Fibroblast of the aortic adventitia (primary cell): ENCODE measurements around the gene KCNN2. TPM values are rescaled to one million over a fixed set of nuclear protein-coding genes. Genes with fewer than 3 reads are reported as not detected.

Source experiments
- DNase-seq: peaks from one replicate; pipeline ENCODE4 v3.0.0-alpha.2; 2010; ENCODE audit warnings: low read depth
- H3K4me3 ChIP-seq: 2 replicates; pipeline ENCODE4 v1.5.1; 2011; ENCODE audit warnings: low read depth, mild to moderate bottlenecking, control low read depth, low read length, moderate library complexity
- CTCF ChIP-seq: IDR thresholded peaks from 2 replicates; pipeline ENCODE4 v1.5.1; 2011; ENCODE audit warnings: mild to moderate bottlenecking, low read length, control low read depth, inconsistent platforms; ENCODE audit not compliant: insufficient read depth
- total RNA-seq: library from RNA; depleted of rRNA; stranded (reverse); fragments of >200 nt; gene quantifications from 2 replicates; pipeline ENCODE4 v1.2.3, GENCODE V29; 2012; ENCODE audit warnings: low replicate concordance

The KCNN2 gene
- total RNA-seq, 1 donor: not detected

- DNase-seq: no peak
- H3K4me3 ChIP-seq: no peak overlapping the region
- no peak for TF ChIP-seq CTCF
Measured at GRCh38 chr5:114416254-114416653, 54.4 kb downstream of the KCNN2 start.

- TF ChIP-seq CTCF: no peak
- no peak for DNase-seq
- no peak overlapping the region for H3K4me3 ChIP-seq
Measured at GRCh38 chr5:114417519-114417918, 55.6 kb downstream of the KCNN2 start.

- no peak for TF ChIP-seq CTCF
- no peak for DNase-seq
Measured at GRCh38 chr5:114418176-114419066, 56.6 kb downstream of the KCNN2 start.

GRCh38 chr5:114419067-114419388, 57.2 kb downstream of the KCNN2 start:
- TF ChIP-seq CTCF: no peak
- no peak overlapping the region for H3K4me3 ChIP-seq
- DNase-seq: no peak

More at GRCh38 chr5:114418176-114419066, 56.6 kb downstream of the KCNN2 start:
- H3K4me3 ChIP-seq: no peak overlapping the region

- H3K4me3 ChIP-seq: no peak overlapping the region
- no peak for TF ChIP-seq CTCF
- DNase-seq: no peak
Measured at GRCh38 chr5:114419959-114420358, 58.1 kb downstream of the KCNN2 start.

GRCh38 chr5:114427204-114427603, 65.3 kb downstream of the KCNN2 start:
- TF ChIP-seq CTCF: no peak

More at GRCh38 chr5:114427204-114427603, 65.3 kb downstream of the KCNN2 start:
- no peak for DNase-seq
- no peak overlapping the region for H3K4me3 ChIP-seq
